ENCODE measurements around the gene PIEZO2.

Gene PIEZO2

DNA sequence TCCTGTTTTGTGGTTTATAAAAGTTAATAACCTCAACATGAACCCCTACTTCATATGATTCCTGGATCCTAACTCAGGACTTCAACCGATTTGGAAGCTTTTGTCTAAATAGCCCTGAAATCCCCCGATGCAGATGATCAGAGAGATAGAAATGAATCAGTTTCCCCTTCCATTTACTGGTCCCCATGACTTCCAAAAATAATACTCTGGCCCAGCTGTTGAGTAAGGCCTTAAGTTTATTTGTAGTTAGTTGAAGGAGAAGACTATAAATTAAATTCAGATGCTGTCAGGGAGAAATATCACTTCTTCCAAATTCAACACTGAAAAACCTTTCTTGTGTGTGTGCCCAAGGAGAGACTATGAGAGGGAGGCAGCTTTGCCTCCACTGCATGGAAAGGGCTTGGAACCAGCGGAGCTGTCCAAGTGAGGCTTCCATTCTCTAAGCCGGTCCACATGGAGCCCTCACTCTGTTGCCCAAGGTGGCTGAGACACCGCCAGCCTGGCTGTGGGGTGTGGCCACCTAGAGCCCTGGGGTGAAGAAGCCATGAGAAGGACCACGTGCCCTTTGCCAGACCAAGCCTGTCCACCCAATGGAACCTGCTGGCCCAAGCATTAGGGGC is 53.6 kb downstream of the PIEZO2 start:
- Histone ChIP-seq H3K9me3 (ENCODE audit: insufficient read depth, low read depth, low read length) (no peaks in the 10 kb centered on the region), H3K9me2 (replicated peaks; ENCODE audit: low read depth, low read length) (no peaks in the 10 kb centered on the region), H3K9ac (ENCODE audit: low read depth, low read length, poor library complexity, severe bottlenecking) (no peak overlapping the region), H3F3A (ENCODE audit: low read depth) (no peaks in the 10 kb centered on the region), H3K27me3 (ENCODE audit: insufficient read depth, low read length, poor library complexity, severe bottlenecking) (no peaks in the 10 kb centered on the region), H3K4me2 (ENCODE audit: low read depth, low read length, poor library complexity, severe bottlenecking) (no peak overlapping the region), H3K4me1 (ENCODE audit: insufficient read depth, low read length, poor library complexity, severe bottlenecking) (no peaks in the 10 kb centered on the region), H4K20me1 (ENCODE audit: insufficient read depth, low read length, poor library complexity, severe bottlenecking) (no peaks in the 10 kb centered on the region), H2AFZ (ENCODE audit: low read length) (no peak overlapping the region), H3K36me3 (ENCODE audit: insufficient read depth, low read length) (no peaks in the 10 kb centered on the region), H3K4me3 (ENCODE audit: low read length, poor library complexity, severe bottlenecking) (no peak overlapping the region), H3K79me2 (ENCODE audit: insufficient read depth, low read length) (no peaks in the 10 kb centered on the region)
- no peak for TF ChIP-seq EZH2phosphoT487 (IDR thresholded peaks at IDR 0.05; ENCODE audit: borderline replicate concordance)
- TF ChIP-seq, protein P1, sequence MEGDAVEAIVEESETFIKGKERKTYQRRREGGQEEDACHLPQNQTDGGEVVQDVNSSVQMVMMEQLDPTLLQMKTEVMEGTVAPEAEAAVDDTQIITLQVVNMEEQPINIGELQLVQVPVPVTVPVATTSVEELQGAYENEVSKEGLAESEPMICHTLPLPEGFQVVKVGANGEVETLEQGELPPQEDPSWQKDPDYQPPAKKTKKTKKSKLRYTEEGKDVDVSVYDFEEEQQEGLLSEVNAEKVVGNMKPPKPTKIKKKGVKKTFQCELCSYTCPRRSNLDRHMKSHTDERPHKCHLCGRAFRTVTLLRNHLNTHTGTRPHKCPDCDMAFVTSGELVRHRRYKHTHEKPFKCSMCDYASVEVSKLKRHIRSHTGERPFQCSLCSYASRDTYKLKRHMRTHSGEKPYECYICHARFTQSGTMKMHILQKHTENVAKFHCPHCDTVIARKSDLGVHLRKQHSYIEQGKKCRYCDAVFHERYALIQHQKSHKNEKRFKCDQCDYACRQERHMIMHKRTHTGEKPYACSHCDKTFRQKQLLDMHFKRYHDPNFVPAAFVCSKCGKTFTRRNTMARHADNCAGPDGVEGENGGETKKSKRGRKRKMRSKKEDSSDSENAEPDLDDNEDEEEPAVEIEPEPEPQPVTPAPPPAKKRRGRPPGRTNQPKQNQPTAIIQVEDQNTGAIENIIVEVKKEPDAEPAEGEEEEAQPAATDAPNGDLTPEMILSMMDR (conservative IDR thresholded peaks at IDR 0.05; ENCODE audit: low read length) = no peak

DNA sequence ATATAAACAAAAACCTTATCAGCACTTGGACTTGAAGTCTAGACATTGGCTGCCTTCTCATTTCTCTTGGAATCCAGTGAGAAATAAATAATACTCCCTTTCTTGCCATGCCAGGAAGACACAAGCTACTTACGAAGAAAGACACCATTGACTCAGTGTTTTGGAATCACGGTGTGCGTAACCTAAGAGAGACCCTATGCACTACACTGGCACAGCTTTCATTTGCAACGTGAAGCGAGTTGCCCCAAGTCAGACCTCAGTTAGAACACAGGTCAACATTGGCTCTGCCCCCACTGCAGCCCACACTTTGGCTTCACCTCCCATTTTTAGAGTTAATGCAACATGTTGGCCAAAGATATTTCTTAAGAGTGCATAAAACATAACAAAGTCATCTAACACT is 54.2 kb downstream of the PIEZO2 start:
- no peaks in the 10 kb centered on the region for H3K79me2 ChIP-seq (ENCODE audit: insufficient read depth, low read length)
- no peak overlapping the region for H3K9ac ChIP-seq (ENCODE audit: low read depth, low read length, poor library complexity, severe bottlenecking)
- H3K4me3 ChIP-seq (ENCODE audit: low read length, poor library complexity, severe bottlenecking) = no peak overlapping the region
- H3K4me2 ChIP-seq (ENCODE audit: low read depth, low read length, poor library complexity, severe bottlenecking) = no peak overlapping the region
- H3F3A ChIP-seq (ENCODE audit: low read depth) = no peaks in the 10 kb centered on the region
- no peaks in the 10 kb centered on the region for H3K4me1 ChIP-seq (ENCODE audit: insufficient read depth, low read length, poor library complexity, severe bottlenecking)
- no peak overlapping the region for H2AFZ ChIP-seq (ENCODE audit: low read length)
- no peaks in the 10 kb centered on the region for H3K27me3 ChIP-seq (ENCODE audit: insufficient read depth, low read length, poor library complexity, severe bottlenecking)
- H4K20me1 ChIP-seq (ENCODE audit: insufficient read depth, low read length, poor library complexity, severe bottlenecking) = no peaks in the 10 kb centered on the region
- no peak for TF ChIP-seq EZH2phosphoT487 (IDR thresholded peaks at IDR 0.05; ENCODE audit: borderline replicate concordance)
- TF ChIP-seq, protein P1 (conservative IDR thresholded peaks at IDR 0.05; ENCODE audit: low read length) = no peak
- no peaks in the 10 kb centered on the region for H3K9me3 ChIP-seq (ENCODE audit: insufficient read depth, low read depth, low read length)
- no peaks in the 10 kb centered on the region for H3K36me3 ChIP-seq (ENCODE audit: insufficient read depth, low read length)
- no peaks in the 10 kb centered on the region for H3K9me2 ChIP-seq (replicated peaks; ENCODE audit: low read depth, low read length)

DNA sequence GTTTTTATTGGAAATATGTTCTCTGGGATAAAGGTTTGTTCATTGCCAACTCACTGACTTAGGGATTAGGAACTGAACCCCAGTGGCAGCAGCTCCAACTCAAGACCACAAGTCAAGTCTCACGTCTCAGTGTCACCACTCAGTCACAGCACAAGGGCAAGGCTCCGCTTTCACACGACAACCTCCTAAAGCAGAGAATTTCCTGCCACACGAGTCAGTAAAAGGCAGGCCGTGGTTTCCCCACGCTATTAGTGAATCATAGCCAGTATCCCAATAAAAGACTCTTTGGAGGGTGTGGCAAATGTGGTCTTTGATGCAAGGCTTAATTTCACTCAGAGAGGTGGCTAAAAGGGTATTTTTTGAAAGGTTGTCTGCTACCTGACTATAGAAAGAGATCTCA is 57.6 kb downstream of the PIEZO2 start:
- Histone ChIP-seq H3K27me3 (ENCODE audit: insufficient read depth, low read length, poor library complexity, severe bottlenecking) (no peaks in the 10 kb centered on the region), H3K9ac (ENCODE audit: low read depth, low read length, poor library complexity, severe bottlenecking) (no peak overlapping the region), H3F3A (ENCODE audit: low read depth) (no peaks in the 10 kb centered on the region), H3K4me1 (ENCODE audit: insufficient read depth, low read length, poor library complexity, severe bottlenecking) (no peaks in the 10 kb centered on the region), H3K4me2 (ENCODE audit: low read depth, low read length, poor library complexity, severe bottlenecking) (no peak overlapping the region), H3K36me3 (ENCODE audit: insufficient read depth, low read length) (no peaks in the 10 kb centered on the region), H3K79me2 (ENCODE audit: insufficient read depth, low read length) (no peaks in the 10 kb centered on the region), H4K20me1 (ENCODE audit: insufficient read depth, low read length, poor library complexity, severe bottlenecking) (no peaks in the 10 kb centered on the region), H3K9me3 (ENCODE audit: insufficient read depth, low read depth, low read length) (no peaks in the 10 kb centered on the region), H2AFZ (ENCODE audit: low read length) (no peak overlapping the region), H3K4me3 (ENCODE audit: low read length, poor library complexity, severe bottlenecking) (no peak overlapping the region), H3K9me2 (replicated peaks; ENCODE audit: low read depth, low read length) (no peaks in the 10 kb centered on the region)
- TF ChIP-seq EZH2phosphoT487 (IDR thresholded peaks at IDR 0.05; ENCODE audit: borderline replicate concordance) = no peak
- TF ChIP-seq, protein P1 (conservative IDR thresholded peaks at IDR 0.05; ENCODE audit: low read length) = no peak
